GM19468 (cell line): ENCODE measurements around the gene FAM234A.
A peak's percentile ranks its signal among the peaks of the same experiment; 100 is the strongest.
"Not testable (repeated sequence)": the region's sequence is repeated elsewhere in the genome, so short reads cannot be mapped to it uniquely, and the experiment has no call there.

Experiments
- ATAC-seq: cut with Tn5 transposase; IDR thresholded peaks from one replicate; pipeline ENCODE4 v1.9.1; 2021; ENCODE audit warnings: mild to moderate bottlenecking, moderate library complexity, moderate number of reproducible peaks; ENCODE audit not compliant: unreplicated experiment; ENCODE audit errors: extremely low read depth

FAM234A gene, protein sequence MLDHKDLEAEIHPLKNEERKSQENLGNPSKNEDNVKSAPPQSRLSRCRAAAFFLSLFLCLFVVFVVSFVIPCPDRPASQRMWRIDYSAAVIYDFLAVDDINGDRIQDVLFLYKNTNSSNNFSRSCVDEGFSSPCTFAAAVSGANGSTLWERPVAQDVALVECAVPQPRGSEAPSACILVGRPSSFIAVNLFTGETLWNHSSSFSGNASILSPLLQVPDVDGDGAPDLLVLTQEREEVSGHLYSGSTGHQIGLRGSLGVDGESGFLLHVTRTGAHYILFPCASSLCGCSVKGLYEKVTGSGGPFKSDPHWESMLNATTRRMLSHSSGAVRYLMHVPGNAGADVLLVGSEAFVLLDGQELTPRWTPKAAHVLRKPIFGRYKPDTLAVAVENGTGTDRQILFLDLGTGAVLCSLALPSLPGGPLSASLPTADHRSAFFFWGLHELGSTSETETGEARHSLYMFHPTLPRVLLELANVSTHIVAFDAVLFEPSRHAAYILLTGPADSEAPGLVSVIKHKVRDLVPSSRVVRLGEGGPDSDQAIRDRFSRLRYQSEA

DNA sequence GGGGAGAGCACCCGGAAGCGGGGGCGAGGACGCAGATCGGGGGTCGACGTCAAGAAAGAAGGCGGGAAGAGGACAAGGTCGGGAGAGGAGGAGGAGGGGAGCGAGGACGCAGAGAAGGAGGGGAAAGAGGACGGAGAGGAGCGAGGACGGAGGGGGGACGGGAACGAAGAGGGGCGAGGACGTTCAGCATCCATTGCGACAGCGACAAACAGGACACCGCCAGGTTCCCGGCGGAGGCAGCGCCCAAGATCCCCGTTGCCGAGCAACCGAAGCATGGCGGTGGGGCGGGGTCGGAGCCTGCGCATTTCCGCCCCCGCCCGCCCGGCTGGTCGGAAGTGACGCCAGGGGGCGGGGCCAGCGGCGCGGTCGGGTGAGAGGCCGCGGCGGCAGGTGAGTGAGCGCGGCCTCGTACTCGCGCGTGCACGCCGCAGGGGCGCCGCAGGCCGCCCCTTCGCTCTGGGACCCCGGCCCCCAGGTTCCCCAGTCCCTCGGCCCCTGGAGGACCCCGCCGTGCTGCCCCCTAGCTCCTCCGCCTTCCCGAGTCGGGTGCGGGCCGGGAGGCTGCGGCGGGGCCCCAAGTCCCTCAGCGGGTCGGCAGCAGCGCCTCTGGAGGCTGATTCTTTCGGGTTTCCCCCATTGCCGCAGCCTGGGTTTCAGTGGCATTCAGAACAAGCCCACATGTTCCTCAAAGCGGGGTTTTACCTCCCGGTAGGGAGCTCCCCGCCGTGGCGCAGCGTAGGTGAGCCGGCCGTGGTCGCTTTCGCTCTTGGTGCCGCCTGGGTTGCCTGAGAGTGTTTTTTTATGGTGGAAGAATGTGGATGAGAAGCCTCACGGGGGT, at the start of gene FAM234A:
FAM234A (plus strand) TSS at position 354 of the 838 bp plus-strand sequence. CDS start 19,593 bp downstream, outside the sequence.
- peak; percentile 43 for ATAC-seq

GRCh38 chr16:185213-185612, 49.4 kb upstream of the FAM234A start:
- ATAC-seq: no peak

DNA sequence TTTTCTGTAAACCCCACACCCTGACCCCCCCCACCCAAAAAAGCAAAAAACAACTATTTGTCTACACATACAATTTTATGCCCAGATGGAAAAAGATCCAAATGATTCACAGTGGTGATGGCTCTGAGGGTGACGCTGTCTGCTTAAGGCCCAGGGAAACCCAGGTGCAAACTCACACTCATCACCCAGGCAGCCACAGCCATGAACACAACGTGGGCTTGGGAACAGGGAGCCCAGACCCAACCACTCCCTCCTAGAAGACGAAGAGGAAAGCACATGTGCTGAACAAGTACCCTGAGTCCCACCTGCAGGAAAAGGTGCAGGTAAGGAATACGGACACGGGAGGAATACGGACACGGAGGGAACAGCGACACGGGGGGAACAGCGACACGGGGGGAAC, 48.9 kb upstream of the FAM234A start:
- ATAC-seq: no peak

DNA sequence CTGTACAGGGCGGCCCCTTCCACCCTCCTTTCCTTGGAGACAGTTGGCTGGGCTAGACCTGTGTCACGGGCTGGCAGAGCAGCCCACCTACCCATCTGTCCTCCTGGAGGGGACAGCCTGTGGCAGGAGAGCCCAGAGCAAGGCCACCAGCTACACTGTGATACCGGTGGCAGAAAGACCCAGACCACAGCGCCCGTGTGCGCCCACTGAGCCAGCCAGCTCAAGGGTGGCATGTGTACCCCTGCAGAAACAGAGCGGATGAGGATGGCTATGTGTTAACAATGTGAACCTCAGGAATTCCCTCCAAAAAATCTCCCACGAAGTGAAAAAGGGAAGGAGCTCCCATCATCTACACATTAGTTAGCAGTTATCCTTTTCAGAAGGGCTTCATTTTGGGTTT, 47.3 kb upstream of the FAM234A start:
- ATAC-seq: no peak

- ATAC-seq: no peak
Measured at GRCh38 chr16:188674-189073, 45.9 kb upstream of the FAM234A start.

- ATAC-seq: no peak
Measured at GRCh38 chr16:189604-190186, 44.9 kb upstream of the FAM234A start.

DNA sequence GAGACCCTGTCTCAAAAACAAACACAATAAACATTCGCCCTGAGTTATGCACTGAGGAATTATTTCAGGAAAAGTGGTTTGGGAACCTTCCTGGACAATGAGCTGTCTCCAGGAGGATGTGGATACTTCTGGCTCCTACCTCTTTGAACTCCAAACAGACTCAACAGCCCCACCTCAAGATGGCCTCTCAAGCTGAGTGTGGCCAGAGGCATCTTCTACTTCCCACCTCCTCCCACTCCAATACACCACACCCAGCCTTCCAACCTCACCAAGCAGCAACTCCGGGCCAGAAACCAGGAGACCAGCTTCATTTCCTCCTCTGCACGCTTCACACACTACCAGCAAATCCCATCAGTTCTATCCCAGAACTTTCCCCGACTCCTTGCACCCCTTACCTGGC, 42.8 kb upstream of the FAM234A start:
- no peak for ATAC-seq

DNA sequence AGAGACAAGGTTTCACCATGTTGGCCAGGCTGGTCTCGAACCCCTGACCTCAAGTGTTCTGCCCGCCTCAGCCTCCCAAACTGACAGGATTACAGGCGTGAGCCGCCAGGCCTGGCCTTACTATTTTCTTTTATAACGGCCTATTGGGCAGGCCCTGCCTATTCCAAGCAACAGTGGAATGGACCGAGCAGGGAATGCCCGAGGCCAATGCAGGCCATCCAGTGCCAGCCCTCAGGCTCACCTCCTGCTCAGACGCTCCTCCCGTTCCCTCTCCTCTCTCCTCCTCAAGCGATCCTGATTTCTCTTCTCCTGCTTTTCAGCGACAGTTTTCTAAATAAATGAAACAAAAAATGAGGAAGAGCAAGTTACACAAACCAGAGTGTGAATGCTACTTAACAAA, 41.9 kb upstream of the FAM234A start:
- ATAC-seq: no peak

- no peak for ATAC-seq
Measured at GRCh38 chr16:193441-193840, 41.2 kb upstream of the FAM234A start.

DNA sequence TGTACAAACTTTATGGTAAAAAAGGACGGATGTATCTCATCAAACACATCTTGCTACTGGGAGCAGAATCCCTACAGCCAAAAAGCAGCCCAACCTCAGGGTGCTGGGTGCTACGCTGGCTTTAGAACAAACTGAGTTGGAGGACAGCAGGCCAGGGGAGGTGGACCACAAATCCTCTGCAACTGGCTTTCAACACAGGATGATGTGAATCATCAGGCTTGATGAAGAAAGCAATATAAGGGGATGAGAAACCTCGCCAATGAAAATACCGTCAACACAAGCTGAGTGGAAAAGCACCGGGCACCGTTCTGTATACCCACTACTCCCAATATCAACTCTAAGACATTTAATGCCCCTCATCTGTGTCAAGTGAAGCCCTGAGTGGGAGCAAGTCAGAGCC, 40.1 kb upstream of the FAM234A start:
- ATAC-seq: no peak

GRCh38 chr16:200388-200787, 34.2 kb upstream of the FAM234A start:
- ATAC-seq: no peak

DNA sequence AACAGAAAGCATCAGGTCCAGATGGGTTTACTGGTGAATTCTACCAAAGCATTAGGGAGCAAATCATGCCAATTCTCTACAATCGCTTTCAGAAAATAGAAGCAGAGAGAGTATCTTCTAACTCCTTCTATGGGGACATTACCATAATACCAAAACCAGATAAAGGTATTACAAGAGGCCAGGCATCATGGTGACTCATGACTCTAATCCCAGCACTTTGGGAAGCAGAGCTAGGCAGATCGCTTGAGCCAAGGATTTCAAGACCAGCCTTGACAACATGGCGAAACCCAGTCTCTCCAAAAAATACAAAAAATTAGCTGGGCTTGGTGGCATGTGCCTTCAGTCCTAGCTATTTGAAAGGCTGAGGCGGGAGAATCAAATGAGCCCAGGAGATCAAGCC, 31.4 kb upstream of the FAM234A start:
- ATAC-seq: no peak

GRCh38 chr16:204046-204445, 30.6 kb upstream of the FAM234A start:
- ATAC-seq: not testable (repeated sequence)

GRCh38 chr16:209359-209758, 25.3 kb upstream of the FAM234A start:
- not testable (repeated sequence) for ATAC-seq

DNA sequence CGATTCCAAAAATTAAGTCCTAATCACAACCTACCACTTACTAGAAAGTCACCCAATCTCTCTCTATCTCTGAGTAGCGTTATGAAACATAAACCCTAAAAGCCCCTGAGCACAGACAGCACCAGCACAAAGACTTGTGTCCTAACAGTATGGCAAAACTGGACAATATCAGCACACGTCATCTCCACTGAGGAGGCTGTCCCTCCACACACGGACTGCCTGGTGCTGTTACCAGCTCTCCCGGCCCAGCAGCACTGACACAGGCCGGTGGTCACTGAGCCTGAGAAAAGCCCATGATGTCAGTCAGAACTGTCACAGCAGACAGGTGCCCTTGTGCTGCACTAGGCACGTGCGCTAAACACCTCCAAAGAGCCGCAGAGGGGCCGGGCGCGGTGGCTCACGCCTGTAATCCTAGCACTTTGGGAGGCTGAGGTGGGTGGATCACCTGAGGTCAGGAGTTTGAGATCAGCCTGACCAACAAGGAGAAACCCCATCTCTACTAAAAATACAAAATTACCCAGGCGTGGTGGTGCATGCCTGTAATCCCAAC, 22.9 kb upstream of the FAM234A start:
- not testable (repeated sequence) for ATAC-seq

DNA sequence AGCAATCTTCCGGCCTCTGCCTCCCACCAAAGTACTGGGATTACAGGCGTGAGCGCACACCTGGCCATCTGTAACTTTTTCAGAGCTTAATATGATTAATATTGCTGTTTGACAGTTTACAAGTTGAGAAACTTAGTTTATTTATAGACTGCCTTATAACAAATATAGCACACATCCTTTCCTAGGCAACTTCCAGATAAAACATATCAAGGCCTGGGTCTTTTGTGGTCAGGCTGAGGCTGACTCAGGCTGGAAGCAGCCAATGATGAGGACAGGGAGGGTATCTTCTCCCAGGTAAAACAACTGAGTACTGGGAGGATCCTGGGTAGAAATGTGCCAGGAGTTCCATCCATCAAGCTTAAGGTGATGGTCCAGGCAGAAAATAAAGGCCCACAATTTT, 21.6 kb upstream of the FAM234A start:
- no peak for ATAC-seq

DNA sequence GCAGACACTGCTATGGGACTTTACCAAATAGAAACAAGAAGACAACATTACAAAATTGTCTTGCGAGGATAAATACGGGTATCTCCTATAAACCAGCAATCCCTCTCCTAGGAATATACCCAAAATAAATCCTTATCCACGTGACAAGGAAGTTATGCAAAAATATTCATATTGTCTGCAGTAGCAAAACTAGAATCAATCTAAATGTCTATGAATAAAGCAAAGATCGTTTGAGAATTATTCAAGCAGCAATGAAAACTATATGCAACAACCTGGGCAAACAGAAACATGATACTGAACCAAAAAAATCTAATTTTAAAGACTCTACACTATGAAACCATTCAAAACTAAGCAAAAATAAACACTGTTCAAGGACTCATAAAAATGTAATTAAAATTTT, 14.6 kb upstream of the FAM234A start:
- no peak for ATAC-seq

DNA sequence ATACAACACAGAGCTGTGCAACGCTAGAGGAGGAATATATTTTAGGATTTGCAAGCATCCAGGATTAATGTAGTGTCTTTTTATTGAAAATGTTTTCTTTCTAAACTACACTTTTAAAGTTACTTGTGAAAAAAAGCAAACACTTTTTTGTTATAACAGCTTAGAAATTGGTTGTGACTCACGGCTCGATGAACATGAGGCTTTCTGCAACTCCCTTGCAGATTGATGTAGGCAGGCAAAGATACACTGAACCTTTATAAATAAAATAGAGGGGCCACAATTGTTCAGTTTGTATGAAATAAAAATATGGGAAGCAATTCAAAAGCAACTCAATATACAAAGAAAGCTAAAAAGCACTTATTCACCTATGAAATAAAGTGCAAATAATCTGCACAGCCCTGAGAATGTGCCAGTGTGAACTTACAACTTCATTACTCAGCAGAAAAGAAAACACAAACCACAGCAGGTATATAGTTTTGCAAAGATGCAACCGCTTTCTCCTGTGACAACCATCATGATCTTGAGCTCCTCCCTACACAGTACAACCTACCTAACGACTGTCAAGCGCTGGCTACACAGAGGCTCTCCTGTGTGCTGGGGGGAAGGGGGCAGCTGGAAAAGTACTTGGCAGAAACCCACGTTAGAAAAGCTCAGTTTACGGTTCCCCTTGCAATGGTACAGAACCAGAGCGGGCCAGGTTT, 6.3 kb upstream of the FAM234A start:
- no peak for ATAC-seq

- peak; percentile 51 for ATAC-seq
Measured at GRCh38 chr16:228852-229730, 5.5 kb upstream of the FAM234A start, which contains the start of gene LUC7L. TSS of gene LUC7L (minus strand) at chr16:229449. CDS start at chr16:229339, 110 bp downstream.
